Upper lobe of left lung (tissue), 6 donors: ENCODE data around the gene RAB30. TPM values are rescaled to one million over a fixed set of nuclear protein-coding genes. Genes with fewer than 3 reads are reported as not detected.

Experiments used
- ATAC-seq, 2 donors: fragments of 200-7000 bp; cut with Tn5 transposase; one replicate each; pipeline ENCODE4 v1.9.1; 2022; ENCODE audit warnings: mild to moderate bottlenecking in 2 of 2, moderate library complexity in 2 of 2; ENCODE audit not compliant: low FRiP score in 2 of 2
- DNase-seq, 2 donors: peaks; one replicate each; pipeline ENCODE4 v3.0.0-alpha.2; 2019 to 2020
- H3K27ac ChIP-seq, 4 donors: fragments of 200-600 bp; sonication (generic); one replicate each; pipeline ENCODE4 v1.5.1; 2016 to 2019
- H3K27me3 ChIP-seq, 4 donors: fragments of 200-600 bp; sonication (generic); one replicate each; pipeline ENCODE4 v1.5.1; 2017 to 2019
- H3K36me3 ChIP-seq, 4 donors: fragments of 200-600 bp; sonication (generic); one replicate each; pipeline ENCODE4 v1.5.1; 2016 to 2019
- H3K4me1 ChIP-seq, 4 donors: fragments of 200-600 bp; sonication (generic); one replicate each; pipeline ENCODE4 v1.5.1; 2018 to 2019
- H3K4me3 ChIP-seq, 4 donors: fragments of 200-600 bp; sonication (generic); one replicate each; pipeline ENCODE4 v1.5.1; 2017 to 2019; ENCODE audit warnings: mild to moderate bottlenecking in 2 of 4, moderate library complexity in 1 of 4
- H3K9me3 ChIP-seq, 4 donors: fragments of 200-600 bp; sonication (generic); one replicate each; pipeline ENCODE4 v1.5.1; 2018 to 2019
- EP300 ChIP-seq, 4 donors: sonication (generic); formaldehyde crosslinking; IDR thresholded peaks; one replicate each; pipeline ENCODE4 v1.5.1; 2017; ENCODE audit warnings: antibody characterized with exemption in 4 of 4, control low read depth in 2 of 4
- POLR2A ChIP-seq, 4 donors: fragments of 450-650 bp; IDR thresholded peaks; one replicate each; pipeline ENCODE4 v1.5.1; 2016 to 2017; ENCODE audit warnings: antibody characterized with exemption in 4 of 4, mild to moderate bottlenecking in 2 of 4
- POLR2AphosphoS5 ChIP-seq, 2 donors: sonication (generic); formaldehyde crosslinking; IDR thresholded peaks; one replicate each; pipeline ENCODE4 v1.5.1; 2017; ENCODE audit warnings: antibody characterized with exemption in 2 of 2
- WGBS, 2 donors: methylation state at CpG; one replicate each; pipeline ENCODE4 v1.1.5; 2017 to 2018; 5-methylcytosine and 5-hydroxymethylcytosine counted together
- total RNA-seq, 6 donors: library from RNA; depleted of rRNA in 4 of 6; stranded (reverse); fragments of >200 nt in 4 of 6; gene quantifications; one replicate each; pipeline versions ENCODE4 v1.1.0 to v1.2.1, GENCODE V29; 2016 to 2021
- TF ChIP-seq, protein P1 (sequence below), 6 experiments: fragments of 450-650 bp in 4 of 6; fragments of 200-600 bp in 2 of 6; sonication (generic) in 2 of 6; IDR thresholded peaks; one replicate each; pipeline ENCODE4 v1.5.1; 2016 to 2019; ENCODE audit warnings: antibody characterized with exemption in 6 of 6
- donor health status: DM: no; HTN: no; CAD: no; lungs with moderate emphysema.
- donor health status: DM: no; HTN: yes; CAD: no; lungs with severe emphysema.

Gene RAB30
- total RNA-seq, 6 donors from 2014 or later: 2.7 to 19.3 (median 9.6) TPM

DNA sequence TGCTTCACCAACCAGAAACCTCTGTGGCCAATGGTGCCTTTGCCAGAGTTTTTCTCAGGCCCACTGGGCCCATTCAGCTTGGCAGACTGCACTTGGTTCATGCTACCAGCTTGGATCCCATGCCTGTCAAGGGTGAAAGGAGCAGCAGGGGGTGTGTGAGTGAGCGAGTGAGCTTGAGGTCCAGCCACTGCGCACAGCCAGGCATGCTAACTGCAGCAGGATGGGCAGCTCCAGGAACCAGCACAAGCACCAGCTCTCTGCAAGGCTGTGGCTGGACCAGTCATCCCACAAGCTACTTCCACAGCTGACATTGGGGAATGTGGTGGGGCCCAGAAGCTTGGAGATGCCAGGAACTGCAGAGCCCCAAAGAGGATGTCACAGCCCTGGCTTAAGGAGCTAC lies 129.3 kb downstream of the RAB30 start:
- Histone ChIP-seq H3K4me1 (no peaks in the 10 kb centered on the region), H3K27ac (no peak overlapping the region), H3K9me3 (no peaks in the 10 kb centered on the region), H3K4me3 (no peak overlapping the region), H3K27me3 (no peaks in the 10 kb centered on the region), H3K36me3 (no peaks in the 10 kb centered on the region)
- no peak for ATAC-seq
- TF ChIP-seq POLR2AphosphoS5 (IDR thresholded peaks at IDR 0.05) (no peak), EP300 (IDR thresholded peaks at IDR 0.05) (no peak), POLR2A (IDR thresholded peaks at IDR 0.05) (no peak)
- TF ChIP-seq, protein P1, sequence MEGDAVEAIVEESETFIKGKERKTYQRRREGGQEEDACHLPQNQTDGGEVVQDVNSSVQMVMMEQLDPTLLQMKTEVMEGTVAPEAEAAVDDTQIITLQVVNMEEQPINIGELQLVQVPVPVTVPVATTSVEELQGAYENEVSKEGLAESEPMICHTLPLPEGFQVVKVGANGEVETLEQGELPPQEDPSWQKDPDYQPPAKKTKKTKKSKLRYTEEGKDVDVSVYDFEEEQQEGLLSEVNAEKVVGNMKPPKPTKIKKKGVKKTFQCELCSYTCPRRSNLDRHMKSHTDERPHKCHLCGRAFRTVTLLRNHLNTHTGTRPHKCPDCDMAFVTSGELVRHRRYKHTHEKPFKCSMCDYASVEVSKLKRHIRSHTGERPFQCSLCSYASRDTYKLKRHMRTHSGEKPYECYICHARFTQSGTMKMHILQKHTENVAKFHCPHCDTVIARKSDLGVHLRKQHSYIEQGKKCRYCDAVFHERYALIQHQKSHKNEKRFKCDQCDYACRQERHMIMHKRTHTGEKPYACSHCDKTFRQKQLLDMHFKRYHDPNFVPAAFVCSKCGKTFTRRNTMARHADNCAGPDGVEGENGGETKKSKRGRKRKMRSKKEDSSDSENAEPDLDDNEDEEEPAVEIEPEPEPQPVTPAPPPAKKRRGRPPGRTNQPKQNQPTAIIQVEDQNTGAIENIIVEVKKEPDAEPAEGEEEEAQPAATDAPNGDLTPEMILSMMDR (IDR thresholded peaks at IDR 0.05): no peak
- 100% methylated on average over 2 of the region's 2 CpGs for WGBS, 2 donors
- peak in 1 of 2 donors; percentile 12 for DNase-seq

DNA sequence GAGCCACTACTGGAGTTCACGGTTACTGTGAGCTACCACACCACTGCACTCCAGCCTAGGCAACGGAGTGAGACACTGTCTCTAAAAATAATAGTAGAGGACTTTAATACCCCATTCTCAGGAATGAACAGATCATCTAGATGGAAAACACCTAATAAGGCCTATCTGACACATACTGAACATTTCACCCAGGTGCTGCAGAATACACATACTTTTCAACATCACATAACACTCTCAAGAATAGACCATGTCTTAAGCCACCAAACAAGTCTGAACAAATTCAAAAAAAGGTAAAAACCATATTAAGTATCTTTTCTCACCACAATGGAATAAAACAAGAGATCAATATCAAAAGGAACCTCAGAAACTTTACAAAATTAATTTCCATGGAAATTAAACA lies 132.2 kb downstream of the RAB30 start:
- TF ChIP-seq, protein P1 (IDR thresholded peaks at IDR 0.05): no peak
- TF ChIP-seq POLR2A (IDR thresholded peaks at IDR 0.05): no peak
- no peak for TF ChIP-seq EP300 (IDR thresholded peaks at IDR 0.05)
- TF ChIP-seq POLR2AphosphoS5 (IDR thresholded peaks at IDR 0.05): no peak
- DNase-seq (no peak), ATAC-seq (no peak)
- Histone ChIP-seq H3K27ac (no peak overlapping the region), H3K36me3 (no peaks in the 10 kb centered on the region), H3K4me3 (no peak overlapping the region), H3K4me1 (no peaks in the 10 kb centered on the region), H3K27me3 (no peaks in the 10 kb centered on the region), H3K9me3 (no peaks in the 10 kb centered on the region)
- WGBS, 2 donors: 92 to 100% methylated on average over 2 of the region's 2 CpGs

DNA sequence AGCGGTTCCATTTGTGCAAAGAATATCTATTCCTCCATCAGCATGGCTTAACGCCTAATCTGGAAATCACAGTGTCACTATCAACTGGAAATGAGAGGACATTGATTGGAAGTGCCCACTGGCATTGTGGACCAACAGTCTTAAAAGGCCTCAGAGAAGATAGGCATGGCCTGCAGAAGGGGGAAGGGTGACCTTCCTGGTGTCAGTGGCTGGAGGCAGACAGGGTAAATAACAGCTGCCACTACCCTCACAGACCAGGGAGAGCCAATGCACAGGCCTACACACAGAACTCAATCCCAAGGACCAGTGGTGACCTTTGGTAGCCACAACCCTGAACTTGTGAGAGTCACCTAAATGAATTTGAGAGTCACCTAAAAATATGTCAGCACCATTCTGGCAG lies 134.1 kb downstream of the RAB30 start:
- DNase-seq (no peak), ATAC-seq (no peak)
- 87 to 100% methylated on average over 2 of the region's 2 CpGs for whole genome bisulfite sequencing, 2 donors
- no peaks in the 10 kb centered on the region for H3K27me3 ChIP-seq
- H3K27ac ChIP-seq: no peak overlapping the region
- TF ChIP-seq, protein P1 (IDR thresholded peaks at IDR 0.05): no peak
- TF ChIP-seq EP300 (IDR thresholded peaks at IDR 0.05) (no peak), POLR2AphosphoS5 (IDR thresholded peaks at IDR 0.05) (no peak), POLR2A (IDR thresholded peaks at IDR 0.05) (no peak)
- no peaks in the 10 kb centered on the region for H3K9me3 ChIP-seq
- no peaks in the 10 kb centered on the region for H3K4me1 ChIP-seq
- no peak overlapping the region for H3K4me3 ChIP-seq
- H3K36me3 ChIP-seq: no peaks in the 10 kb centered on the region

DNA sequence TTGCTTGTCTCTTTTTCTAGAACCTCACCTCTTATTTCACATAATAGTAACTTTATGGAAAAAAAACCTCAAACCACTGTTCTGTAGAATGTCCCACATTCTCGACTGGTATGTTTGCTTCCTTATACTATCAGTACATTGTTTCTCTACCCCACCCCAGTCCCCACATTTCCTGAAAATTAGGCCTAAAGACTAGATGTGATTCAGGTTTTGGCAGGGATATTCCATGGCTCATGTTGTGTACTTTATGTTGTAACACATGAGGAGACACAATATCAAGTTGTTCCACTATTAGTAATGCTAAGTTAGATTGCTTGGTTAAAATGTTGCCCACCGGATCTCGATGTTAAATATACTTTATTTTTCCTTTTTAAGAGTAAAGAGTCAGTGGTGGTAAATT lies 135.4 kb downstream of the RAB30 start:
- no peak overlapping the region for H3K27ac ChIP-seq
- ATAC-seq (no peak), DNase-seq (no peak)
- 90 to 97% methylated on average over 3 of the region's 3 CpGs for WGBS, 2 donors
- no peaks in the 10 kb centered on the region for H3K27me3 ChIP-seq
- H3K4me1 ChIP-seq: no peaks in the 10 kb centered on the region
- no peaks in the 10 kb centered on the region for H3K9me3 ChIP-seq
- no peak overlapping the region for H3K4me3 ChIP-seq
- no peaks in the 10 kb centered on the region for H3K36me3 ChIP-seq
- TF ChIP-seq, protein P1 (IDR thresholded peaks at IDR 0.05): no peak
- no peak for TF ChIP-seq POLR2A (IDR thresholded peaks at IDR 0.05)
- TF ChIP-seq EP300 (IDR thresholded peaks at IDR 0.05): no peak
- TF ChIP-seq POLR2AphosphoS5 (IDR thresholded peaks at IDR 0.05): no peak

DNA sequence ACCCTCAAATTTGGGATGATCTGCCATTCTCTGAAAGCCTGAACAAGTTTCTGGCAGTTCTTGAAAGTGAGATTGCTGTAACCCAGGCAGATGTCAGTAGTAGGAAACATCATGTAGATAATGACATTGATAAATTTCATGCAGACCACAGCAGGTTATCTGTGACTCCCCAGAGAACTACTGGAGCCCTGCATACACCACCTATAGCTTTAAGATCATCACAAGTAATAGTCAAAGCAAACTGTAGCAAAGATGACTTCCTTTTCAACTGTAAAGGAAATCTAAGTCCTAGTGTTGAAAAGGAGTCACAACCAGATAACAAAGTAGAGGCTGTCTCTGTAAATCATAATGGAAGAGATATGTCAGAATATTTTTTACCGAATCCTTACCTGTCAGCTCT lies 139.1 kb downstream of the RAB30 start:
- no peak for DNase-seq
- Histone ChIP-seq H3K27me3 (no peaks in the 10 kb centered on the region), H3K4me3 (no peak overlapping the region), H3K36me3 (no peaks in the 10 kb centered on the region), H3K4me1 (no peaks in the 10 kb centered on the region), H3K27ac (no peak overlapping the region), H3K9me3 (no peaks in the 10 kb centered on the region)
- TF ChIP-seq, protein P1 (IDR thresholded peaks at IDR 0.05): no peak
- TF ChIP-seq POLR2AphosphoS5 (IDR thresholded peaks at IDR 0.05) (no peak), EP300 (IDR thresholded peaks at IDR 0.05) (no peak), POLR2A (IDR thresholded peaks at IDR 0.05) (no peak)
- no peak for ATAC-seq
- WGBS, 2 donors: 92 to 100% methylated on average over 1 of the region's 1 CpG
